Loucy (cell line): Measurements from ENCODE around the gene CDC14A.

Experiments
- H2AFZ ChIP-seq: fragments of 200-600 bp; sonication (generic); 2 replicates; pipeline ENCODE4 v1.6.0; 2016; ENCODE audit warnings: antibody characterized with exemption, mild to moderate bottlenecking, low read length, moderate library complexity
- H3F3A ChIP-seq: fragments of 200-600 bp; 2 replicates; pipeline ENCODE4 v1.6.0; 2016; ENCODE audit warnings: antibody characterized with exemption, low read depth, mild to moderate bottlenecking
- H3K27me3 ChIP-seq: fragments of 200-600 bp; sonication (generic); 2 replicates; pipeline ENCODE4 v1.6.1; 2014; ENCODE audit warnings: low read length, mild to moderate bottlenecking; ENCODE audit not compliant: insufficient read depth, poor library complexity, severe bottlenecking
- H3K36me3 ChIP-seq: fragments of 200-600 bp; sonication (generic); 2 replicates; pipeline ENCODE4 v1.6.1; 2016; ENCODE audit warnings: low read length; ENCODE audit not compliant: insufficient read depth
- H3K4me1 ChIP-seq: fragments of 200-600 bp; sonication (generic); 2 replicates; pipeline ENCODE4 v1.5.1; 2014; ENCODE audit warnings: low read length, mild to moderate bottlenecking; ENCODE audit not compliant: insufficient read depth, poor library complexity, severe bottlenecking
- H3K4me2 ChIP-seq: fragments of 200-600 bp; sonication (generic); 2 replicates; pipeline ENCODE4 v1.6.0; 2014; ENCODE audit warnings: antibody characterized with exemption, low read length, low read depth, mild to moderate bottlenecking; ENCODE audit not compliant: poor library complexity, severe bottlenecking
- H3K4me3 ChIP-seq: fragments of 200-600 bp; sonication (generic); 2 replicates; pipeline ENCODE4 v1.5.1; 2014; ENCODE audit warnings: low read length, mild to moderate bottlenecking, mixed read lengths; ENCODE audit not compliant: poor library complexity, severe bottlenecking
- H3K79me2 ChIP-seq: fragments of 200-600 bp; sonication (generic); 2 replicates; pipeline ENCODE4 v1.6.1; 2014; ENCODE audit warnings: low read length; ENCODE audit not compliant: insufficient read depth
- H3K9ac ChIP-seq: fragments of 200-600 bp; sonication (generic); 2 replicates; pipeline ENCODE4 v1.6.0; 2014; ENCODE audit warnings: mild to moderate bottlenecking, low read depth, low read length, moderate library complexity; ENCODE audit not compliant: poor library complexity, severe bottlenecking
- H3K9me2 ChIP-seq: fragments of 200-600 bp; sonication (generic); replicated peaks from 2 replicates; pipeline ENCODE4 v1.6.1; 2016; ENCODE audit warnings: low read depth, low read length, mixed read lengths
- H3K9me3 ChIP-seq: fragments of 200-600 bp; sonication (generic); 2 replicates; pipeline ENCODE4 v1.6.1; 2014; ENCODE audit warnings: mild to moderate bottlenecking, antibody characterized with exemption, low read length, low read depth; ENCODE audit not compliant: insufficient read depth
- H4K20me1 ChIP-seq: fragments of 200-600 bp; sonication (generic); 2 replicates; pipeline ENCODE4 v1.6.0; 2014; ENCODE audit warnings: antibody characterized with exemption, low read length, mild to moderate bottlenecking; ENCODE audit not compliant: insufficient read depth, poor library complexity, severe bottlenecking
- EZH2phosphoT487 ChIP-seq: fragments of 200-600 bp; IDR thresholded peaks from 2 replicates; pipeline ENCODE4 v1.6.1; 2018; ENCODE audit warnings: antibody characterized with exemption, mild to moderate bottlenecking, moderate library complexity, borderline replicate concordance
- TF ChIP-seq, protein P1 (sequence below): fragments of 200-600 bp; sonication (generic); conservative IDR thresholded peaks from 2 replicates; pipeline ENCODE4 v1.5.1; 2014; ENCODE audit warnings: mild to moderate bottlenecking, antibody characterized with exemption, low read length

The CDC14A gene

DNA sequence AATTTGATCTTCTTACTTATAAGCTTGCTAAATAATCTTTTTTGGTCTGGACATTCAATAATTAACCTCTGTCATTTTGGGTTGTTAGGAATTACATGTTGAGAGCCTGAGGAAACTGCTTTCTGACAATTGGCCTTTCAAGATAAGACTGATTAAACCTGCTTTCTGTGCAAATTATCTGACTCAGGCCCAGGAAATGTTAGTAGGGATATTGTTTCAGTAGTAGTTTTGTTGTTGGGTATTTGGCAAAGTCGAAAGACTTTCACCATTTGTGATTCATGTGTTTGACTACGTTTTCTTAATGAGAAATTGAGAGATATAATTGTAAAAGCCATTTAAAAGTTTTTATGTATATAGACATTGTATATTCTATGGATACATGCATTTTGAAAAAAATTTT, 104.6 kb downstream of the CDC14A start:
- no peaks in the 10 kb centered on the region for H3K9me2 ChIP-seq
- H3K9me3 ChIP-seq: no peaks in the 10 kb centered on the region
- no peak overlapping the region for H3K9ac ChIP-seq
- H3K4me3 ChIP-seq: no peak overlapping the region
- peaks cover 5% of the 10 kb centered on the region for H3K4me1 ChIP-seq
- no peak for TF ChIP-seq EZH2phosphoT487
- TF ChIP-seq, protein P1, sequence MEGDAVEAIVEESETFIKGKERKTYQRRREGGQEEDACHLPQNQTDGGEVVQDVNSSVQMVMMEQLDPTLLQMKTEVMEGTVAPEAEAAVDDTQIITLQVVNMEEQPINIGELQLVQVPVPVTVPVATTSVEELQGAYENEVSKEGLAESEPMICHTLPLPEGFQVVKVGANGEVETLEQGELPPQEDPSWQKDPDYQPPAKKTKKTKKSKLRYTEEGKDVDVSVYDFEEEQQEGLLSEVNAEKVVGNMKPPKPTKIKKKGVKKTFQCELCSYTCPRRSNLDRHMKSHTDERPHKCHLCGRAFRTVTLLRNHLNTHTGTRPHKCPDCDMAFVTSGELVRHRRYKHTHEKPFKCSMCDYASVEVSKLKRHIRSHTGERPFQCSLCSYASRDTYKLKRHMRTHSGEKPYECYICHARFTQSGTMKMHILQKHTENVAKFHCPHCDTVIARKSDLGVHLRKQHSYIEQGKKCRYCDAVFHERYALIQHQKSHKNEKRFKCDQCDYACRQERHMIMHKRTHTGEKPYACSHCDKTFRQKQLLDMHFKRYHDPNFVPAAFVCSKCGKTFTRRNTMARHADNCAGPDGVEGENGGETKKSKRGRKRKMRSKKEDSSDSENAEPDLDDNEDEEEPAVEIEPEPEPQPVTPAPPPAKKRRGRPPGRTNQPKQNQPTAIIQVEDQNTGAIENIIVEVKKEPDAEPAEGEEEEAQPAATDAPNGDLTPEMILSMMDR: no peak
- H3K27me3 ChIP-seq: no peaks in the 10 kb centered on the region
- H3K79me2 ChIP-seq: no peaks in the 10 kb centered on the region
- no peaks in the 10 kb centered on the region for H3F3A ChIP-seq
- no peak overlapping the region for H3K4me2 ChIP-seq
- H2AFZ ChIP-seq: no peak overlapping the region
- H3K36me3 ChIP-seq: peaks cover 4% of the 10 kb centered on the region; the same call in 1 of the 2 replicates
- H4K20me1 ChIP-seq: no peaks in the 10 kb centered on the region

DNA sequence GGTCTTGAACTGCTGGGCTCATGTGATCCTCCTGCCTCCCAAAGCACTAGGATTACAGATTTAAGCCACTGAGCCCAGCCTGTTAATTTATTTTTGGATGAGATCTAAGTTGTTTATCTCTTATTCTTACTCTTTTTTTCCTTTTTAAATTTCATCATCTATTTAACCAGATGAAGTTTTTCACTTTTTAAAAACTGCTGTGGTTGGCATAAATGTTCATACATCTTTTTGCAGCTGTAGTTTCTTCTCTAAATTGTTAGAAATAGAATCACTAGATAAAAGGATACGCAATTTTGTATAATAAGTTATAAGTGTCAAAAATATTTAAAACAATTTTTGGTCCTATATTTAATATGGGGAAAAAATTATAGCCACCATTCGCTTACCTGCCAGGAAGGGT, 105.4 kb downstream of the CDC14A start:
- no peaks in the 10 kb centered on the region for H3K79me2 ChIP-seq
- H3K4me1 ChIP-seq: peaks cover 5% of the 10 kb centered on the region
- no peaks in the 10 kb centered on the region for H3K9me3 ChIP-seq
- no peak overlapping the region for H2AFZ ChIP-seq
- no peaks in the 10 kb centered on the region for H4K20me1 ChIP-seq
- H3K4me3 ChIP-seq: no peak overlapping the region
- no peak for TF ChIP-seq EZH2phosphoT487
- TF ChIP-seq, protein P1: no peak
- H3K36me3 ChIP-seq: peaks cover 6% of the 10 kb centered on the region; the same call in 1 of the 2 replicates
- H3K4me2 ChIP-seq: no peak overlapping the region
- H3K9me2 ChIP-seq: no peaks in the 10 kb centered on the region
- H3K27me3 ChIP-seq: no peaks in the 10 kb centered on the region
- no peaks in the 10 kb centered on the region for H3F3A ChIP-seq
- H3K9ac ChIP-seq: no peak overlapping the region

DNA sequence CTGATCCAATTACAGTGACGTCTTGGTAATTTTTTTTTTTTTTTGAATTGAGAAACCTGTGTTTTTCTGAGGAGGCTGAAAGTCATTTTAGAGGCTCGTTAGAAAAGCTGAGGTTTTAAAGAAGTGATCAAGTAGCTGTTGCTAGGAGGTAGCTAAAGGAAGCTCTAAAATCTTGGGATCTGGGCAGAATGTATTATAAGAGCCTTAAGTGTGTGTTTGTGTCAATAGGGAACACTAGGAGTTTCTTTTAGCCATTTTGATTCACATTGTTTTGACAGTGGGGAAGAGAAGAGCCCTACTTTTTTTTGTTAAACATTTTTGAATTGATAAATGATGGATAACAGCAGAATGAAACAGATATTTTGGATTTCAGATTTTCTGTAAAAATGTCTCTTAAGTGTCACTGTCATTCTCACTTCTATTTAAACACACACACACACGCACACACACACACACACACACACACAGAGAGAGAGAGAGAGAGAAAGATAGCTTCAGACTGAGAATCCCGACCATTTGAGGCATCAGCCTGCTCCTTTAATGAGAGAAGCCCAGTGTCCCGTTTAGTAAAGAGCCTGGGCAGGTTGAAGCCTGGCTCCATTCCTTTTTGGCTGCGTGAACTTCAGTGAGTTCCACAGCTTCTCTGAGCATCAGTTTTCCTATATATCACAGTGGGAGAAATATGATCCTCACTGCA, 106.5 kb downstream of the CDC14A start:
- Histone ChIP-seq H3K4me3 (no peak overlapping the region), H3K4me2 (no peak overlapping the region), H3K9me2 (no peaks in the 10 kb centered on the region), H3K9ac (no peak overlapping the region), H4K20me1 (no peaks in the 10 kb centered on the region), H2AFZ (no peak overlapping the region), H3K9me3 (no peaks in the 10 kb centered on the region), H3K36me3 (peaks cover 9% of the 10 kb centered on the region; the same call in 1 of the 2 replicates), H3K79me2 (no peaks in the 10 kb centered on the region), H3F3A (no peaks in the 10 kb centered on the region), H3K4me1 (peaks cover 5% of the 10 kb centered on the region), H3K27me3 (no peaks in the 10 kb centered on the region)
- TF ChIP-seq EZH2phosphoT487: no peak
- TF ChIP-seq, protein P1: no peak
